Breast epithelium (tissue), 3 donors: ENCODE data around the gene BRIP1.

ENCODE experiments used
- POLR2AphosphoS5 ChIP-seq, 3 donors: sonication (generic); formaldehyde crosslinking; IDR thresholded peaks; one replicate each; pipeline ENCODE4 v1.6.1; 2017; ENCODE audit warnings: antibody characterized with exemption in 3 of 3
- TF ChIP-seq, protein P1 (sequence below), 3 donors: fragments of 450-650 bp; IDR thresholded peaks; one replicate each; pipeline ENCODE4 v1.5.1; 2016 to 2017; ENCODE audit warnings: antibody characterized with exemption in 3 of 3, mild to moderate bottlenecking in 3 of 3, moderate library complexity in 3 of 3

DNA sequence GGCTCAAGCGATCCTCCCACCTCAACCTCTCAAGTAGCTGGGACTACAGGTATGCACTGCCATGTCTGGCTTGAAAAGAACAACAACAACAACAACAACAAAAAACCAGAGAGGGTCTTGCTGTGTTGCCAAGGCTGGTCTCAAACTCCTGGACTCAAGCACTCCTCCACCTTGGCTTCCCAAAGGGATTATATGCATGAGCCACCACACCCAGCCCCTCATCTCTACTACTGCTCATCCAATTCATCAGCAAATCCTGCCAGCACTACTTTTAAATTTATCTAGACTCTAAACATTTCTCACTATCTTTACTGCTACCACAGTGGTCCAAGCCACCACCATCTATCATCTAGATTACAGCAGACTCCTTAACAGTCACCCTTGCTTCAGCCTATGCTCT is 109.6 kb downstream of the BRIP1 start:
- TF ChIP-seq, protein P1, sequence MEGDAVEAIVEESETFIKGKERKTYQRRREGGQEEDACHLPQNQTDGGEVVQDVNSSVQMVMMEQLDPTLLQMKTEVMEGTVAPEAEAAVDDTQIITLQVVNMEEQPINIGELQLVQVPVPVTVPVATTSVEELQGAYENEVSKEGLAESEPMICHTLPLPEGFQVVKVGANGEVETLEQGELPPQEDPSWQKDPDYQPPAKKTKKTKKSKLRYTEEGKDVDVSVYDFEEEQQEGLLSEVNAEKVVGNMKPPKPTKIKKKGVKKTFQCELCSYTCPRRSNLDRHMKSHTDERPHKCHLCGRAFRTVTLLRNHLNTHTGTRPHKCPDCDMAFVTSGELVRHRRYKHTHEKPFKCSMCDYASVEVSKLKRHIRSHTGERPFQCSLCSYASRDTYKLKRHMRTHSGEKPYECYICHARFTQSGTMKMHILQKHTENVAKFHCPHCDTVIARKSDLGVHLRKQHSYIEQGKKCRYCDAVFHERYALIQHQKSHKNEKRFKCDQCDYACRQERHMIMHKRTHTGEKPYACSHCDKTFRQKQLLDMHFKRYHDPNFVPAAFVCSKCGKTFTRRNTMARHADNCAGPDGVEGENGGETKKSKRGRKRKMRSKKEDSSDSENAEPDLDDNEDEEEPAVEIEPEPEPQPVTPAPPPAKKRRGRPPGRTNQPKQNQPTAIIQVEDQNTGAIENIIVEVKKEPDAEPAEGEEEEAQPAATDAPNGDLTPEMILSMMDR (IDR thresholded peaks at IDR 0.05), result no peak
- no peak for TF ChIP-seq POLR2AphosphoS5 (IDR thresholded peaks at IDR 0.05)
